ENCODE measurements around the gene DONSON.

Gene DONSON

GRCh38 chr21:33560965-33561364 lies 27.5 kb downstream of the DONSON start:
- no peak for DNase-seq

GRCh38 chr21:33559813-33560212 lies 28.7 kb downstream of the DONSON start:
- no peak for DNase-seq

- no peak for DNase-seq
Observed at GRCh38 chr21:33558777-33559421, 29.6 kb downstream of the DONSON start.

DNA sequence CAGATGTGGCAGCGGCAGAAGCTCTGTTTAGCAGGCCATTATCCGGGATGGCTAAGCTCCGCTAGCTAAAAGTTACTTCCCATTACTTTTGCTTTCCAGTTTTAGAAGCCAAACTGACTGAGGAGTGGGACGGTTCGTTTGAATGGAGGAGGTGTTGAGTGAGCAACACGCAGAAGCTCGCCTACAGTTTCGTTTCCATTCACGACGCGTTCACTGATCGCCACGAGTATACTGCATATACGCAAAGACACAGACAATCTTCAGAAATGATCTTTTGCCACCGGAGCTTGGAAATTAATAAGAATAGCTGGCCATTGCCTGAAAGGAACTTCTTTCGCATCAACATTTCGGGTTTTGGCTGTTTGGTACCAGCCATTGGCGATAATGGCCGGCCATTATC lies 31.0 kb downstream of the DONSON start:
- DNase-seq, result no peak

DNA sequence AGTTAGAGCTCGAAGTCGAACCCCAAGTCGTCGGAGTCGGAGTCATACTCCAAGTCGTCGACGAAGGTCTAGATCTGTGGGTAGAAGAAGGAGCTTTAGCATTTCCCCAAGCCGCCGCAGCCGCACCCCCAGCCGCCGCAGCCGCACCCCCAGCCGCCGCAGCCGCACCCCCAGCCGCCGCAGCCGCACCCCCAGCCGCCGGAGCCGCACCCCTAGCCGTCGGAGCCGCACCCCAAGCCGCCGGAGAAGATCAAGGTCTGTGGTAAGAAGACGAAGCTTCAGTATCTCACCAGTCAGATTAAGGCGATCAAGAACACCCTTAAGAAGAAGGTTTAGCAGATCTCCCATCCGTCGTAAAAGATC lies 33.5 kb downstream of the DONSON start:
- DNase-seq, result no peak

GRCh38 chr21:33554236-33554981 lies 34.1 kb downstream of the DONSON start:
- no peak for DNase-seq

GRCh38 chr21:33552999-33553598 lies 35.4 kb downstream of the DONSON start:
- no peak for DNase-seq

- no peak for DNase-seq
Observed at GRCh38 chr21:33552093-33552998, 36.1 kb downstream of the DONSON start.

- DNase-seq, result no peak
Observed at GRCh38 chr21:33551664-33552063, 36.8 kb downstream of the DONSON start.

DNA sequence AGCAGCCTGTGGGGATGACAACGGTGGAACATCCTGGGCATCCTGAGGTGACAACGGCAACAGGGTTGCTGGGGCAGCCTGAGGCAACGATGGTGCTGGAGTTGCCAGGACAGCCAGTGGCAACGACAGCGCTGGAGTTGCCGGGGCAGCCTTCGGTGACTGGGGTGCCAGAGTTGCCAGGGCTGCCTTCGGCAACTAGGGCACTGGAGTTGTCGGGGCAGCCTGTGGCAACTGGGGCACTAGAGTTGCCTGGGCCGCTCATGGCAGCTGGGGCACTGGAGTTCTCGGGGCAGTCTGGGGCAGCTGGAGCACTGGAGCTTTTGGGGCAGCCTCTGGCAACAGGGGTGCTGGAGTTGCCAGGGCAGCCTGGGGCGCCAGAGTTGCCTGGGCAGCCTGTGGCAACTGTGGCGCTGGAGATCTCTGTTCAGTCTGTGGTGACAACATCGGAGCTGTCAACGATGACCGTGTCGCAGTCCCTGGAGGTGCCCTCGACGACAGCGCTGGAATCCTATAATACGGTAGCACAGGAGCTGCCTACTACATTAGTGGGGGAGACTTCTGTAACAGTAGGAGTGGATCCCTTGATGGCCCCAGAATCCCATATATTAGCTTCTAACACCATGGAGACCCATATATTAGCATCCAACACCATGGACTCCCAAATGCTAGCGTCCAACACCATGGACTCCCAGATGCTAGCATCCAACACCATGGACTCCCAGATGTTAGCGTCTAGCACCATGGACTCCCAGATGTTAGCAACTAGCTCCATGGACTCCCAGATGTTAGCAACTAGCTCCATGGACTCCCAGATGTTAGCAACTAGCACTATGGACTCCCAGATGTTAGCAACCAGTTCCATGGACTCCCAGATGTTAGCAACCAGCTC lies 37.5 kb downstream of the DONSON start:
- DNase-seq, result no peak

- no peak for DNase-seq
Observed at GRCh38 chr21:33549848-33550771, 38.4 kb downstream of the DONSON start.

GRCh38 chr21:33546086-33546485 lies 42.4 kb downstream of the DONSON start:
- no peak for DNase-seq

DNA sequence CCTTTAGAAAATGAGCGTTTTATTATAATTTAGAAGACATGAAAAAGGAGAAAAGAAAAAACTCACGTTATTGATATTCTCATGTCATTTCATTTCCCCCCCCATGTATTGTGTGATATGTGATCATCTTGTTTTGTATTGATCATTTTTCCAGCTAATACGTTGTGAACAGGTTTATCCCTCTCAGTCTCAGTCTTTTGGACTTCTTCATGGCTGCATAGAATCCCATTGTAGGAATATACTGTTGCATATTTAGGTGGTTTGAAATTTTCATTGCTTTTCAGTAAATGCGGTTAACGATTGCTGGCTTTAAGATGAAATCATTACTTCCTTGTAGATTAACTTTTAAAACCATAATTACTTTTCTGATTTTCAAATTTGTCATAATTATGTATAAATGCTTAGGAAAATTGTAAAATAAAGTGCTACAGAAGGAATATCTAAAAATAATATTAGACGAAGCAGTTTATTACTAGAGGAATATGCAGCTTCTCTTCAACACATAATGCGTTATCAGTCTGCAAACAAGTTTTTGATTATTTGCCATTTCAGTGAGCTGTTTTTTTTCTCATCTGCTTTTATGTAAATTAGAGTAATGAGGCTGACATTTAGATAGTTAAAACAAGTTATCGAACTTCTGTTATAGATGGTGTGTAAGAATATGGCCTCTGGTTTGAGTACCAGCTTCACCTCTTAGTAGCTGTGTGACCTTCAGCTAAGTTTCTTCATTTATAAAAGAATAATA lies 43.9 kb downstream of the DONSON start:
- DNase-seq, result no peak

DNA sequence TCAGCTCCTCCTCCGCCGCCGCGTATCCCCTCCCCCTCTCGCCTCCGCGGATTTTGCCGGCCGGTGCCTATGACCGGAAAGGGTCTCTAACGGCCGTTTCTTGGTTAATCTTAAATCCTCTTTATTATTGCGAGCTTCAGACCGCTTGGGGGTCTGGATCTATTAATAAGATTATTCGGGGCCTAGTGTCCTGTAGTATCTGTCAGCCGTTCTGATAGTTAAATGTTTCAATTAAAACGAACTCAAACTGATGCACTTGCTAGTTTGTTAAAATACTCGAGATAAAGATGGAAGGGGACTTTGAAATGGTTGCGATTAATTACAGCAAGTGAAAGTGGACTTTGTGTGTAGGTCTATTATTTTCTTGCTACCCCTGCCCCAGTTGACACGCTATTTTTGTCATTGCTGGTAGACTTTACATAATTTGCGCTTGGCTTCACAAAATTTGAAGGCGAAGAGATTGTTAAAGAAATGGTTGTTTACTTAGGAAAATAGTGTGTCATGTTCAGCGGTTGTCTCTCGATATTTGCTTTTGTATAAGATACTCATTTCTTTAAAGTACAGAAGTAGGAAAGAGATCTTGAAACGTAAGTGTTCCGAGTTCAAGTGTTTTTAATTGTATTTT lies 44.9 kb downstream of the DONSON start:
- DNase-seq, result peak; percentile 15 to 52

- peak; percentile 96 to 98 for DNase-seq
Observed at GRCh38 chr21:33542640-33543504, 45.6 kb downstream of the DONSON start, which contains the start of gene SON. Gene SON (plus strand): TSS chr21:33543038. CDS start chr21:33543093, 55 bp downstream.

GRCh38 chr21:33541756-33542639 lies 46.5 kb downstream of the DONSON start, which contains the start of gene GART:
Gene GART (minus strand): TSS chr21:33542117. CDS start chr21:33539315, 2,802 bp downstream.
- peak; percentile 70 to 84 for DNase-seq

GRCh38 chr21:33541105-33541711 lies 47.3 kb downstream of the DONSON start:
- DNase-seq, result peak in 1 of 2 experiments; percentile 25
